Heart left ventricle (tissue), 16 donors: Measurements from ENCODE around the gene WASF3. TPM values are rescaled to one million over a fixed set of nuclear protein-coding genes. Genes with fewer than 3 reads are reported as not detected.

ENCODE experiments used
- ATAC-seq, 4 donors: fragments of 200-7000 bp; cut with Tn5 transposase; one replicate each; pipeline ENCODE4 v1.9.1; 2020 to 2022; ENCODE audit warnings: moderate library complexity in 4 of 4, mild to moderate bottlenecking in 3 of 4, moderate number of reproducible peaks in 1 of 4
- DNase-seq, 5 donors: peaks; one replicate each; pipeline ENCODE4 v3.0.0-alpha.2; 2020
- H3K27ac ChIP-seq, 12 donors: fragments of 200-600 bp; sonication (generic) in 4 of 12; one replicate each; pipeline versions ENCODE4 v1.5.0 to v1.8.0; 2016 to 2022; ENCODE audit warnings: mild to moderate bottlenecking in 2 of 12
- H3K27me3 ChIP-seq, 9 donors: fragments of 200-600 bp; sonication (generic) in 2 of 9; one replicate each; pipeline versions ENCODE4 v1.5.1 to v1.8.0; 2016 to 2022; ENCODE audit warnings: mild to moderate bottlenecking in 3 of 9
- H3K36me3 ChIP-seq, 9 donors: fragments of 200-600 bp; sonication (generic) in 2 of 9; one replicate each; pipeline versions ENCODE4 v1.5.0 to v1.8.0; 2018 to 2022; ENCODE audit warnings: mild to moderate bottlenecking in 2 of 9
- H3K4me1 ChIP-seq, 12 donors: fragments of 200-600 bp; sonication (generic) in 4 of 12; one replicate each; pipeline versions ENCODE4 v1.5.0 to v1.8.0; 2016 to 2022; ENCODE audit warnings: mild to moderate bottlenecking in 3 of 12
- H3K4me3 ChIP-seq, 12 donors: fragments of 200-600 bp; sonication (generic) in 4 of 12; one replicate each; pipeline versions ENCODE4 v1.5.0 to v1.8.0; 2017 to 2022; ENCODE audit warnings: mild to moderate bottlenecking in 9 of 12, moderate library complexity in 4 of 12
- H3K9me3 ChIP-seq, 12 donors: fragments of 200-600 bp; sonication (generic) in 4 of 12; one replicate each; pipeline versions ENCODE4 v1.5.0 to v1.8.0; 2016 to 2022; ENCODE audit warnings: mild to moderate bottlenecking in 1 of 12
- CTCF ChIP-seq, 12 donors: fragments of 200-600 bp; sonication (generic) in 4 of 12; IDR thresholded peaks; one replicate each; pipeline versions ENCODE4 v1.5.0 to v1.8.0; 2018 to 2022; ENCODE audit warnings: antibody characterized with exemption in 12 of 12, mild to moderate bottlenecking in 5 of 12
- POLR2A ChIP-seq, 2 donors: fragments of 450-650 bp; IDR thresholded peaks; one replicate each; pipeline ENCODE4 v1.6.1; 2017; ENCODE audit warnings: antibody characterized with exemption in 2 of 2, mild to moderate bottlenecking in 2 of 2, moderate library complexity in 2 of 2
- WGBS, 4 donors: extraction: QIAGEN DNeasy Blood & Tissue Kit in 2 of 4; methylation state at CpG; one replicate each; pipeline versions ENCODE4 v1.1.5 to v1.1.7; 2013 to 2018; 5-methylcytosine and 5-hydroxymethylcytosine counted together
- intact Hi-C, 10 donors: fragments of 100-400 bp; cut with DNase I; formaldehyde crosslinking; loops; one replicate each; pipeline versions ENCODE4 v1.11.1 to v1.14.2; 2022
- polyA plus RNA-seq, 2 donors: library from polyadenylated mRNA; stranded (reverse); fragments of 200-250 nt; gene quantifications; one replicate each; pipeline ENCODE4 v1.2.3, GENCODE V29; 2013
- total RNA-seq, 9 donors: library from RNA; depleted of rRNA in 2 of 9; stranded (reverse); fragments of >200 nt in 2 of 9; fragmentation: NEBNext Ultra II Directional in 3 of 9; extraction: Animal tissue kit (Norgen Biotek cat#: 25700) in 3 of 9; gene quantifications; one replicate each; pipeline versions ENCODE4 v1.1.0 to v1.2.4, GENCODE V29; 2016 to 2023
- donor health status: ischemic (EF 13 %, LVEDD 7.1; RV severe dilation, severe dysfunction).
- donor health status: healthy with polysubstance abuse.
- donor health status: DM: no; HTN: yes; CAD: no.
- donor health status: DM: no; HTN: no; CAD: no.
- donor health status: ischemic (EF 25% LVEDD 6.9; RV normal size, moderate dysfunction).
- donor health status: ischemic (EF 25% LVEDD 5.7; RV mildly dilated, moderate dysfunction).
- donor health status: healthy.
- donor health status: DM: yes; HTN: yes; CAD: no.
- donor health status: ischemic (EF 35%, LVEDD 5.7; RV mildly dilated, moderate dysfunction).
- donor health status: nonischemic (EF 11% LVEDD 7.7; RV severe dilation, severe dysfunction).
- donor health status: DM: yes; HTN: yes; CAD: no.
- donor health status: PGD.
- donor health status: ischemic (EF 29% LVEDD 5.4; RV normal size, mild dysfunction).
- donor health status: nonischemic (EF 23%, LVEDD 6.1; RV moderate dilation, normal function).

Gene WASF3
- total and polyA plus RNA-seq, 11 donors, result 3.4 to 14.9 (median 10.0) TPM

DNA sequence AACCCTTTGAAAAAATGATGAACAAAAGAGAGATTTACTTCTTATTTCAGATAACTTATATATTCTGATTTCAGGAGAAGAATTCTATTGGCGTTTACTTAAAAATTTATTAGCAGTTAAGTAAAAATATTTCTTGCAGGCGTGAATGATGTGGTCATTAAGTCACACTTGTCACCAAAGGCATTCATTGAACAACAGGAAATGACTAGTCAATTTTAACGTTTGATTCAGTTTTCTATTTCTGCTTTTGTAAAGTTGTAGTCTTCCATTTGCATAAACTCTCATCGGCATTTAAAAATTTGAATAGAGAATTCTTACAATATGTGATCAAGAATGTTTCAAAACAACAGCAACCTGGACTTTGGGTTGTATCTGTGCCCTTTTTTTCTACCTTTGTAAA is 119.7 kb downstream of the WASF3 start:
- no peak for TF ChIP-seq POLR2A (IDR thresholded peaks at IDR 0.05)
- TF ChIP-seq CTCF (IDR thresholded peaks at IDR 0.05), result no peak
- intact Hi-C loops, result no loop called here
- 77 to 82% (median 77%) methylated on average over 4 of the region's 4 CpGs for WGBS, 4 donors
- peaks cover 0 to 18% (median 10%) of the 10 kb centered on the region in 9 donors for H3K36me3 ChIP-seq
- no peaks in the 10 kb centered on the region for H3K9me3 ChIP-seq
- no peaks in the 10 kb centered on the region for H3K27me3 ChIP-seq
- no peaks in the 10 kb centered on the region for H3K4me1 ChIP-seq
- H3K4me3 ChIP-seq, result no peak overlapping the region
- ATAC-seq, result no peak
- no peak overlapping the region for H3K27ac ChIP-seq
- no peak for DNase-seq

DNA sequence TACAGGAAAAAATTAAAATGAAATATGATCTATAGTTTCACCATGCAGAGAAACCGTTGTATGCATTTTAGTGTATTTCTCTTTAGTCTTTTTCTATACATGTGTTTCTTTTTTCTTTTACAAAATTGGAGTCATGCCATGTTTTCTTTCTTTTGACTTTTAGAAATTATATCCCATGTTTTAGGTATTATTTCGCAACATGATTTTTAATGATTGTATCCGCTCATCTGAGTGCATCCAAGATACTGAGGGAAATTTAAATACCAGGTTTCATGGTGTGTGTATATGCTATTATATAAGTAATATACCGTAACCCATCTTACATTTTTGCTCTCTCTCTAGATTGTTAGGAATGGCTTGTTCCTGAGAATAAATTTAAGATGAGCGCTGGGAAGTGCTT is 120.8 kb downstream of the WASF3 start:
- TF ChIP-seq CTCF (IDR thresholded peaks at IDR 0.05) (no peak), POLR2A (IDR thresholded peaks at IDR 0.05) (no peak)
- intact Hi-C loops, result no loop called here
- H3K4me3 ChIP-seq, result no peak overlapping the region
- H3K4me1 ChIP-seq, result no peaks in the 10 kb centered on the region
- H3K9me3 ChIP-seq, result no peaks in the 10 kb centered on the region
- H3K27ac ChIP-seq, result no peak overlapping the region
- DNase-seq (no peak), ATAC-seq (no peak)
- H3K36me3 ChIP-seq, result peaks cover 0 to 27% (median 18%) of the 10 kb centered on the region in 9 donors
- WGBS, 4 donors, result 95 to 98% (median 97%) methylated on average over 5 of the region's 5 CpGs
- no peaks in the 10 kb centered on the region for H3K27me3 ChIP-seq

DNA sequence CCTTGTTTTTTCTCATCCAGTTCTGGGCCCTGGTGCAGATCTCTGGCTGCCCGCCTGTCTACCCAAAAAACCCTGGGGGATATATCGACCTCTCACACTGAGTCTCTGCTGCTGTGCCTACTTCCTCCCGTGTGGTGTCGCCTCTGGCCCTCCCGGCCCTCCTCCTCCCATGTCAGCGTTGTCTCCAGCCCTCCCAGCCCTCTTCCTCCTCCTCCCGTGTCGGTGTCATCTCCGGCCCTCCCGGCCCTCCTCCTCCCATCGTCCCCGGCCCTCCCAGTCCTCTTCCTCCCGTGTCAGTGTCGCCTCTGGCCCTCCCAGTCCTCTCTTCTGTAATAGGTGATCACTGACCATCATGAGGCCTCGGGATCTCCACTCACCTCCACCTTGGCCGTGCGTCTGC is 121.3 kb downstream of the WASF3 start:
- ATAC-seq, result no peak
- peaks cover 0 to 30% (median 20%) of the 10 kb centered on the region in 9 donors for H3K36me3 ChIP-seq
- no peak overlapping the region for H3K27ac ChIP-seq
- no peaks in the 10 kb centered on the region for H3K27me3 ChIP-seq
- intact Hi-C loops, result no loop called here
- DNase-seq, result no peak
- TF ChIP-seq CTCF (IDR thresholded peaks at IDR 0.05) (no peak), POLR2A (IDR thresholded peaks at IDR 0.05) (no peak)
- 73 to 78% (median 74%) methylated on average over 17 of the region's 17 CpGs for WGBS, 4 donors
- no peaks in the 10 kb centered on the region for H3K4me1 ChIP-seq
- no peak overlapping the region for H3K4me3 ChIP-seq
- H3K9me3 ChIP-seq, result no peaks in the 10 kb centered on the region

DNA sequence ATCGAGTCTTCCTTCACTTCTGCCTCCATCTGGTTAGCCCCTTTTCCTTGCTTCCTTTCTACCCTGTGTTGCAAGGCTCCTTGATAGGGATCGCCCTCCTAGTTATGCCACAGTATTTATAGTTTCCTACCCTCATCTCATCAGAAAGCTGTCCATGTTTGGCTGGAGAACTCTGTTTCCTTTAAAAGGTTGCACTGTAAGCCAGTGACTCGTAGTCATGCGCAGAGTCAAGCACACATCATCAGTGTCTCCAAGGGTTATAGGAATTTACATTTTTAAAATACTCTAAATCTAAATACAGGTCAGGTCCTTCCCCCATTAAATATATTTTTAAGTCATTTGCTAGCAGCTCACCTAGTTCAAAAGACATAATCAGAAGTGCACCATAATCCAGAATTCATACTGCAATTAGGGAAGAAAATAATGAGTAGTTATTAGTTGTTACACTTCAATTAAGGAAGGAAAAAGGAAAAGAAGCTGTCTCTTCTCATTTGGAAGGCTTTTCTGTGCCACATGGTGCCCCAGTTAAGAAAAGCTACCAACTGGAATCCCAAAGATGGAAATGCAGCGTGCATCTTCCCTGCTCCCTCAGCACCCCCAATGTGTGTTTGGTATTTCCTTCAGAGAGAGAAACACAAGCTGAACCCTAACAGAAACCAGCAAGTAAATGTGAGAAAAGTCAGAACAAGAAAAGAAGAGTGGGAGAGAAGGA is 122.1 kb downstream of the WASF3 start:
- no peak for TF ChIP-seq POLR2A (IDR thresholded peaks at IDR 0.05)
- TF ChIP-seq CTCF (IDR thresholded peaks at IDR 0.05), result no peak
- DNase-seq (no peak), ATAC-seq (no peak)
- Histone ChIP-seq H3K4me1 (no peaks in the 10 kb centered on the region), H3K36me3 (peaks cover 0 to 38% (median 21%) of the 10 kb centered on the region in 9 donors), H3K4me3 (no peak overlapping the region), H3K9me3 (no peaks in the 10 kb centered on the region), H3K27me3 (no peaks in the 10 kb centered on the region), H3K27ac (no peak overlapping the region)
- intact Hi-C loops, result no loop called here
- 94 to 95% (median 95%) methylated on average over 5 of the region's 5 CpGs for WGBS, 4 donors
